GM12878 (cell line): ENCODE measurements around the gene UBE2F. TPM values are rescaled to one million over a fixed set of nuclear protein-coding genes. Genes with fewer than 3 reads are reported as not detected.
"Not testable (repeated sequence)": the region's sequence is repeated elsewhere in the genome, so short reads cannot be mapped to it uniquely, and the experiment has no call there.

Experiments used
- ATAC-seq: fragments of 200-7000 bp; cut with Tn5 transposase; 3 replicates; pipeline ENCODE4 v1.9.1; 2020; ENCODE audit warnings: mild to moderate bottlenecking, moderate library complexity
- BruUV-seq: library from RNA; stranded (reverse); fragments of 400-500 nt; replicated peaks from 2 replicates; lab custom pipeline; 2021; lab: Mats Ljungman, UMichigan
- CTCF ChIA-PET: fragments of 300-600 bp; sonication (Branson Sonifier 250); formaldehyde crosslinking; extraction: SDS; loops from one replicate; lab custom pipeline; 2021; ENCODE audit warnings: inconsistent platforms; lab: Yijun Ruan, JAX
- POLR2A ChIA-PET: fragments of 350-600 bp; formaldehyde crosslinking; extraction: SDS; loops from one replicate; lab custom pipeline; 2021; ENCODE audit warnings: inconsistent platforms; lab: Charles Lee
- RAD21 ChIA-PET: fragments of 300-600 bp; sonication (Branson Sonifier 250); formaldehyde crosslinking; loops from one replicate; lab custom pipeline; 2023; ENCODE audit warnings: antibody characterized with exemption; ENCODE audit not compliant: unreplicated experiment; lab: Charles Lee
- SMC1A ChIA-PET: fragments of 300-600 bp; sonication (Branson Sonifier 250); formaldehyde crosslinking; loops from one replicate; lab custom pipeline; 2023; ENCODE audit not compliant: unreplicated experiment, uncharacterized antibody; lab: Charles Lee
- DNase-seq: peaks from one replicate; pipeline ENCODE4 v3.0.0-alpha.2; 2011; ENCODE audit warnings: low read depth, low spot score
- FAIRE-seq: peaks from 3 replicates; lab custom pipeline; 2011; peaks lifted over from hg19 to GRCh38; lab: Jason Lieb, UNC
- H2AFZ ChIP-seq: 2 replicates; pipeline ENCODE4 v1.6.0; 2011; ENCODE audit warnings: low read depth, low read length, control low read depth; ENCODE audit not compliant: control insufficient read depth
- H3K27ac ChIP-seq: 2 replicates; pipeline ENCODE4 v1.5.1; 2011; ENCODE audit warnings: control low read depth; ENCODE audit not compliant: control insufficient read depth, insufficient read depth
- H3K27me3 ChIP-seq, 2 experiments: replicated peaks in 1 of 2; 2 replicates each; pipeline versions ENCODE4 v1.6.0 to v1.6.1; 2011; ENCODE audit warnings: low read length in 1 of 2; ENCODE audit not compliant: control insufficient read depth in 2 of 2, insufficient read depth in 2 of 2
- H3K36me3 ChIP-seq, 2 experiments: 2 replicates each; pipeline ENCODE4 v1.5.1; 2011; ENCODE audit warnings: low read length in 1 of 2; ENCODE audit not compliant: control insufficient read depth in 2 of 2, insufficient read depth in 2 of 2
- H3K4me1 ChIP-seq: 2 replicates; pipeline ENCODE4 v1.6.1; 2011; ENCODE audit warnings: mild to moderate bottlenecking, low read length, moderate library complexity, mixed read lengths; ENCODE audit not compliant: control insufficient read depth, insufficient read depth
- H3K4me2 ChIP-seq: 2 replicates; pipeline ENCODE4 v1.6.0; 2011; ENCODE audit warnings: control low read depth; ENCODE audit not compliant: control insufficient read depth, insufficient read depth
- H3K4me3 ChIP-seq: fragments of 200-600 bp; sonication (generic); 2 replicates; pipeline ENCODE4 v1.5.1; 2016
- H3K79me2 ChIP-seq: 2 replicates; pipeline ENCODE4 v1.6.0; 2011; ENCODE audit warnings: low read length; ENCODE audit not compliant: control insufficient read depth, insufficient read depth
- H3K9ac ChIP-seq: 2 replicates; pipeline ENCODE4 v1.8.0; 2011; ENCODE audit warnings: low read length, control low read depth, mixed read lengths; ENCODE audit not compliant: control insufficient read depth, insufficient read depth
- H3K9me3 ChIP-seq: replicated peaks from 3 replicates; pipeline ENCODE4 v1.5.1; 2011; ENCODE audit warnings: mild to moderate bottlenecking, low read length; ENCODE audit not compliant: control insufficient read depth, insufficient read depth
- H4K20me1 ChIP-seq: 2 replicates; pipeline ENCODE4 v1.6.0; 2011; ENCODE audit not compliant: control insufficient read depth, insufficient read depth
- WGBS: methylation state at CpG from one replicate; pipeline ENCODE4 v1.1.6; 2016; ENCODE audit warnings: low lambda C conversion rate; ENCODE audit not compliant: insufficient replicate concordance, insufficient coverage; ENCODE audit errors: missing lambda C conversion rate; 5-methylcytosine and 5-hydroxymethylcytosine counted together
- in situ Hi-C: fragments of 300-500 bp; cut with MboI; formaldehyde crosslinking; loops from 9 replicates; pipeline ENCODE4 v1.14.3; 2018; ENCODE audit warnings: mixed read lengths
- intact Hi-C: fragments of 100-400 bp; cut with micrococcal nuclease; formaldehyde crosslinking; loops from one replicate; pipeline ENCODE4 v1.14.2; 2022; ENCODE audit not compliant: unreplicated experiment
- polyA plus RNA-seq, 11 experiments: library from polyadenylated mRNA; depleted of rRNA in 4 of 11; unstranded in 6 of 11; stranded (reverse) in 5 of 11; fragments of >200 nt; fragmentation: Nextera tagmentation in 4 of 11; fragmentation: Illumina TruSeq in 1 of 11; extraction: Ambion mirVana in 4 of 11; extraction: Trizol in 1 of 11; gene quantifications; 1 replicate in 1 of 11; 2 replicates in 10 of 11; pipeline versions ENCODE4 v1.2.1 to v1.2.3, GENCODE V29; 2011 to 2016; ENCODE audit warnings: inconsistent platforms in 2 of 11, missing spikeins in 2 of 11, low read depth in 1 of 11
- total RNA-seq, 4 experiments: library from RNA; depleted of rRNA in 3 of 4; stranded (reverse); fragments of >200 nt in 3 of 4; fragmentation: Illumina TruSeq in 1 of 4; extraction: Trizol in 1 of 4; gene quantifications; 2 replicates each; pipeline versions ENCODE4 v1.2.1 to v1.2.3, GENCODE V29; 2013 to 2021
- TF ChIP-seq, protein P1 (sequence below): fragments of 450-650 bp; IDR thresholded peaks from 2 replicates; pipeline ENCODE4 v1.6.1; 2017; ENCODE audit warnings: mild to moderate bottlenecking, moderate library complexity

Gene UBE2F
- total and polyA plus RNA-seq, 10 of the 15 experiments (the other 5 are each of a cell fraction or from before 2014, with no cell fraction given), result 12.3 to 64.4 (median 31.5) TPM

GRCh38 chr2:238066218-238066617 lies 99.4 kb downstream of the UBE2F start:
- intact Hi-C loops (loop anchor here (10.0 kb wide), 1 partner anchor 371 kb away; no protein-coding TSS in a partner anchor), in situ Hi-C loops (no loop called here)
- H3K36me3 ChIP-seq, result peaks cover 9 to 23% of the 10 kb centered on the region in 2 experiments; a peak in 3 of 4 replicates
- CTCF ChIA-PET, result no interaction called here
- WGBS, result 88% methylated on average over 9 of the region's 9 CpGs
- POLR2A ChIA-PET, result no interaction called here
- no peak overlapping the region for H3K4me2 ChIP-seq
- no peaks in the 10 kb centered on the region for H4K20me1 ChIP-seq
- H3K27me3 ChIP-seq, result no peaks in the 10 kb centered on the region
- peaks cover 10% of the 10 kb centered on the region for H3K4me1 ChIP-seq
- no peak overlapping the region for H3K4me3 ChIP-seq
- H3K79me2 ChIP-seq, result peaks cover 22% of the 10 kb centered on the region
- ATAC-seq (no peak), FAIRE-seq (no peak), DNase-seq (no peak)
- BruUV-seq, result no TSS peak
- no peak overlapping the region for H3K27ac ChIP-seq
- TF ChIP-seq, protein P1, sequence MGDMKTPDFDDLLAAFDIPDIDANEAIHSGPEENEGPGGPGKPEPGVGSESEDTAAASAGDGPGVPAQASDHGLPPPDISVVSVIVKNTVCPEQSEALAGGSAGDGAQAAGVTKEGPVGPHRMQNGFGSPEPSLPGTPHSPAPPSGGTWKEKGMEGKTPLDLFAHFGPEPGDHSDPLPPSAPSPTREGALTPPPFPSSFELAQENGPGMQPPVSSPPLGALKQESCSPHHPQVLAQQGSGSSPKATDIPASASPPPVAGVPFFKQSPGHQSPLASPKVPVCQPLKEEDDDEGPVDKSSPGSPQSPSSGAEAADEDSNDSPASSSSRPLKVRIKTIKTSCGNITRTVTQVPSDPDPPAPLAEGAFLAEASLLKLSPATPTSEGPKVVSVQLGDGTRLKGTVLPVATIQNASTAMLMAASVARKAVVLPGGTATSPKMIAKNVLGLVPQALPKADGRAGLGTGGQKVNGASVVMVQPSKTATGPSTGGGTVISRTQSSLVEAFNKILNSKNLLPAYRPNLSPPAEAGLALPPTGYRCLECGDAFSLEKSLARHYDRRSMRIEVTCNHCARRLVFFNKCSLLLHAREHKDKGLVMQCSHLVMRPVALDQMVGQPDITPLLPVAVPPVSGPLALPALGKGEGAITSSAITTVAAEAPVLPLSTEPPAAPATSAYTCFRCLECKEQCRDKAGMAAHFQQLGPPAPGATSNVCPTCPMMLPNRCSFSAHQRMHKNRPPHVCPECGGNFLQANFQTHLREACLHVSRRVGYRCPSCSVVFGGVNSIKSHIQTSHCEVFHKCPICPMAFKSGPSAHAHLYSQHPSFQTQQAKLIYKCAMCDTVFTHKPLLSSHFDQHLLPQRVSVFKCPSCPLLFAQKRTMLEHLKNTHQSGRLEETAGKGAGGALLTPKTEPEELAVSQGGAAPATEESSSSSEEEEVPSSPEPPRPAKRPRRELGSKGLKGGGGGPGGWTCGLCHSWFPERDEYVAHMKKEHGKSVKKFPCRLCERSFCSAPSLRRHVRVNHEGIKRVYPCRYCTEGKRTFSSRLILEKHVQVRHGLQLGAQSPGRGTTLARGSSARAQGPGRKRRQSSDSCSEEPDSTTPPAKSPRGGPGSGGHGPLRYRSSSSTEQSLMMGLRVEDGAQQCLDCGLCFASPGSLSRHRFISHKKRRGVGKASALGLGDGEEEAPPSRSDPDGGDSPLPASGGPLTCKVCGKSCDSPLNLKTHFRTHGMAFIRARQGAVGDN, result no peak
- H3K9me3 ChIP-seq, result no peaks in the 10 kb centered on the region; the same call in 2 of the 3 replicates
- SMC1A ChIA-PET, result interaction anchor here (1.2 kb wide), 1 partner anchor 40 kb away, joined by 3 read pairs; no protein-coding TSS in a partner anchor
- H2AFZ ChIP-seq, result no peak overlapping the region
- H3K9ac ChIP-seq, result no peak overlapping the region
- RAD21 ChIA-PET, result no interaction called here

GRCh38 chr2:238066718-238067117 lies 99.9 kb downstream of the UBE2F start:
- Histone ChIP-seq H3K79me2 (peaks cover 17% of the 10 kb centered on the region), H3K36me3 (peaks cover 9 to 25% of the 10 kb centered on the region in 2 experiments; a peak in 3 of 4 replicates), H3K4me1 (peaks cover 10% of the 10 kb centered on the region)
- H3K27ac ChIP-seq, DNase-seq, CTCF ChIA-PET, RAD21 ChIA-PET, FAIRE-seq, BruUV-seq, H4K20me1 ChIP-seq, ATAC-seq, H3K27me3 ChIP-seq, POLR2A ChIA-PET, H3K4me3 ChIP-seq, H2AFZ ChIP-seq, H3K4me2 ChIP-seq, H3K9ac ChIP-seq, in situ Hi-C loops, H3K9me3 ChIP-seq: not testable (repeated sequence)
- SMC1A ChIA-PET, result interaction anchor here (1.2 kb wide), 1 partner anchor 40 kb away, joined by 3 read pairs; no protein-coding TSS in a partner anchor
- intact Hi-C loops, result loop anchor here (10.0 kb wide), 1 partner anchor 372 kb away; no protein-coding TSS in a partner anchor
- 95% methylated on average over 7 of the region's 7 CpGs for WGBS
